ENCODE measurements around the gene KLK7. TPM values are rescaled to one million over a fixed set of nuclear protein-coding genes. Genes with fewer than 3 reads are reported as not detected.

Gene KLK7
- total and polyA plus RNA-seq, 2 of the 4 experiments (the other 2 are of a cell fraction), result not detected

DNA sequence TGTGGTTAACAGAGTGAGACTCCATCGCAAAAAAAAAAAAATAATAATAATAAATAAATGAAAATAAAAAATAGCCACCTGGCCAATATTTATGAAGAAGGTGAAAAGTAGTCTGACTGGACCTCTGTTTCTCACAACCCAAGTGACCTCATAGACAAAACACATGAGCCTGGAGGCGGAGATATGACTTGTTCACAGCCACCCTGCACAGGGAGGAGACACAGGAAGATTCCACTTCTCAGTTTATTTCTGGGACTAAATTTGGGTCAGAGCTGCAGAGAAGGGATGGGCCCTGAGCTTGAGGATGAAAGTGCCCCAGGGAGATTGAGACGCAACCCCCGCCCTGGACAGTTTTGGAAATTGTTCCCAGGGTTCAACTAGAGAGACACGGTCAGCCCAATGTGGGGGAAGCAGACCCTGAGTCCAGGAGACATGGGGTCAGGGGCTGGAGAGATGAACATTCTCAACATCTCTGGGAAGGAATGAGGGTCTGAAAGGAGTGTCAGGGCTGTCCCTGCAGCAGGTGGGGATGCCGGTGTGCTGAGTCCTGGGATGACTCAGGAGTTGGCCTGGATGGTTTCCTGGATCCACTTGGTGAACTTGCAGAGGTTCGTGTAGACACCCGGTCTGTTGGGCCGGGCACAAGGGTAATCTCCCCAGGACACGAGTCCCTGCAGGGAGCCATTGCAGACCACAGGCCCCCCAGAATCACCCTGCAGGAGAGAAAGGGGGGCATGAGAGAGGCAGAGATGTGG, 40.5 kb downstream of the KLK7 start:
- Histone ChIP-seq H3K18ac (ENCODE audit: low read depth, low read length) (no peak overlapping the region), H3K4me2 (ENCODE audit: low read depth, low read length) (no peak overlapping the region), H3K36me3 (ENCODE audit: control insufficient read depth, insufficient read depth, low read length) (no peaks in the 10 kb centered on the region), H3K9me3 (ENCODE audit: control insufficient read depth, insufficient read depth, low read length) (peaks cover 8% of the 10 kb centered on the region; the same call in 1 of the 2 replicates), H3K9ac (ENCODE audit: low read depth, low read length) (no peak overlapping the region), H3K4me3 (ENCODE audit: insufficient read depth, low read depth, low read length) (no peak overlapping the region), H2BK20ac (ENCODE audit: low read depth, low read length) (no peak overlapping the region), H3K4me1 (ENCODE audit: control insufficient read depth, insufficient read depth, low read length) (no peaks in the 10 kb centered on the region), H3K27ac (ENCODE audit: insufficient read depth, low read length) (no peak overlapping the region), H4K91ac (ENCODE audit: insufficient read depth, low read depth, low read length) (no peak overlapping the region), H2BK15ac (ENCODE audit: low read depth, low read length) (no peak overlapping the region), H4K8ac (ENCODE audit: low read depth in 2 of 2, low read length in 2 of 2) (no peak overlapping the region), H2BK120ac (ENCODE audit: low read depth, low read length) (no peak overlapping the region), H3K79me1 (ENCODE audit: low read depth in 1 of 2, low read length in 2 of 2) (no peaks in the 10 kb centered on the region), H3K23ac (ENCODE audit: low read depth, low read length) (no peak overlapping the region), H2AFZ (replicated peaks; ENCODE audit: low read length, poor library complexity) (no peak overlapping the region), H4K20me1 (ENCODE audit: insufficient read depth, low read length) (no peaks in the 10 kb centered on the region), H3K9me1 (ENCODE audit: insufficient read depth, low read length) (no peaks in the 10 kb centered on the region), H3K14ac (replicated peaks; ENCODE audit: low read depth, low read length) (no peak overlapping the region), H4K5ac (ENCODE audit: low read depth, low read length) (no peak overlapping the region), H3K4ac (ENCODE audit: low read depth, low read length) (no peak overlapping the region), H2BK5ac (ENCODE audit: low read depth, low read length, poor library complexity, severe bottlenecking) (no peak overlapping the region), H2AK5ac (ENCODE audit: low read depth, low read length) (no peak overlapping the region), H3K27me3 (ENCODE audit: control insufficient read depth, insufficient read depth, low read length) (no peaks in the 10 kb centered on the region), H3K56ac (ENCODE audit: extremely low read depth, insufficient read depth, low read length) (no peak overlapping the region), H2AK9ac (replicated peaks; ENCODE audit: low read depth, low read length, poor library complexity) (no peak overlapping the region)
- dilution Hi-C loops (cut with HindIII; ENCODE audit: low sequenced_read_pairs, unreplicated experiment), result no loop called here
- ATAC-seq (ENCODE audit: low read depth), result no peak
- BruUV-seq (replicated peaks), result no TSS peak
- no peak for DNase-seq
- in situ Hi-C loops (cut with MboI; ENCODE audit: low sequenced_read_pairs), result no loop called here
- 63% methylated on average over 3 of the region's 10 CpGs; no CpG with 5 or more reads in 1 of the 2 experiments for WGBS, 2 experiments (ENCODE audit: extremely low coverage in 2 of 2, insufficient read length in 1 of 2)
- TF ChIP-seq FOS (IDR thresholded peaks at IDR 0.05; ENCODE audit: low read depth, low read length), result no peak
- no peak for TF ChIP-seq MXI1 (IDR thresholded peaks at IDR 0.05; ENCODE audit: borderline replicate concordance, low read depth, low read length)
- TF ChIP-seq, protein P1, sequence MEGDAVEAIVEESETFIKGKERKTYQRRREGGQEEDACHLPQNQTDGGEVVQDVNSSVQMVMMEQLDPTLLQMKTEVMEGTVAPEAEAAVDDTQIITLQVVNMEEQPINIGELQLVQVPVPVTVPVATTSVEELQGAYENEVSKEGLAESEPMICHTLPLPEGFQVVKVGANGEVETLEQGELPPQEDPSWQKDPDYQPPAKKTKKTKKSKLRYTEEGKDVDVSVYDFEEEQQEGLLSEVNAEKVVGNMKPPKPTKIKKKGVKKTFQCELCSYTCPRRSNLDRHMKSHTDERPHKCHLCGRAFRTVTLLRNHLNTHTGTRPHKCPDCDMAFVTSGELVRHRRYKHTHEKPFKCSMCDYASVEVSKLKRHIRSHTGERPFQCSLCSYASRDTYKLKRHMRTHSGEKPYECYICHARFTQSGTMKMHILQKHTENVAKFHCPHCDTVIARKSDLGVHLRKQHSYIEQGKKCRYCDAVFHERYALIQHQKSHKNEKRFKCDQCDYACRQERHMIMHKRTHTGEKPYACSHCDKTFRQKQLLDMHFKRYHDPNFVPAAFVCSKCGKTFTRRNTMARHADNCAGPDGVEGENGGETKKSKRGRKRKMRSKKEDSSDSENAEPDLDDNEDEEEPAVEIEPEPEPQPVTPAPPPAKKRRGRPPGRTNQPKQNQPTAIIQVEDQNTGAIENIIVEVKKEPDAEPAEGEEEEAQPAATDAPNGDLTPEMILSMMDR (conservative IDR thresholded peaks at IDR 0.05; ENCODE audit: low read depth, low read length), result no peak
- no peak for TF ChIP-seq CHD1 (IDR thresholded peaks at IDR 0.05; ENCODE audit: low read depth, low read length)
- TF ChIP-seq NFE2L2 (IDR thresholded peaks at IDR 0.05; ENCODE audit: low read depth, low read length), result no peak
- TF ChIP-seq BHLHE40 (IDR thresholded peaks at IDR 0.05; ENCODE audit: low read depth, low read length), result no peak
- TF ChIP-seq SMC3 (IDR thresholded peaks at IDR 0.05; ENCODE audit: low read depth, low read length), result no peak
- no peak for TF ChIP-seq MAZ (IDR thresholded peaks at IDR 0.05; ENCODE audit: borderline replicate concordance, low read depth, low read length)
- TF ChIP-seq RFX5 (IDR thresholded peaks at IDR 0.05; ENCODE audit: low read depth, low read length), result no peak
- TF ChIP-seq POLR2A (IDR thresholded peaks at IDR 0.05; ENCODE audit: low read depth, low read length), result no peak
- no peak for TF ChIP-seq MAFK (IDR thresholded peaks at IDR 0.05; ENCODE audit: low read depth, low read length)
- TF ChIP-seq, protein P2, sequence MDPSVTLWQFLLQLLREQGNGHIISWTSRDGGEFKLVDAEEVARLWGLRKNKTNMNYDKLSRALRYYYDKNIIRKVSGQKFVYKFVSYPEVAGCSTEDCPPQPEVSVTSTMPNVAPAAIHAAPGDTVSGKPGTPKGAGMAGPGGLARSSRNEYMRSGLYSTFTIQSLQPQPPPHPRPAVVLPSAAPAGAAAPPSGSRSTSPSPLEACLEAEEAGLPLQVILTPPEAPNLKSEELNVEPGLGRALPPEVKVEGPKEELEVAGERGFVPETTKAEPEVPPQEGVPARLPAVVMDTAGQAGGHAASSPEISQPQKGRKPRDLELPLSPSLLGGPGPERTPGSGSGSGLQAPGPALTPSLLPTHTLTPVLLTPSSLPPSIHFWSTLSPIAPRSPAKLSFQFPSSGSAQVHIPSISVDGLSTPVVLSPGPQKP (IDR thresholded peaks at IDR 0.05; ENCODE audit: borderline replicate concordance, low read depth, low read length), result no peak
- no peak for TF ChIP-seq RAD21 (IDR thresholded peaks at IDR 0.05; ENCODE audit: low read length)
- no peak for TF ChIP-seq CEBPB (IDR thresholded peaks at IDR 0.05; ENCODE audit: low read depth, low read length)
- TF ChIP-seq, protein P3, sequence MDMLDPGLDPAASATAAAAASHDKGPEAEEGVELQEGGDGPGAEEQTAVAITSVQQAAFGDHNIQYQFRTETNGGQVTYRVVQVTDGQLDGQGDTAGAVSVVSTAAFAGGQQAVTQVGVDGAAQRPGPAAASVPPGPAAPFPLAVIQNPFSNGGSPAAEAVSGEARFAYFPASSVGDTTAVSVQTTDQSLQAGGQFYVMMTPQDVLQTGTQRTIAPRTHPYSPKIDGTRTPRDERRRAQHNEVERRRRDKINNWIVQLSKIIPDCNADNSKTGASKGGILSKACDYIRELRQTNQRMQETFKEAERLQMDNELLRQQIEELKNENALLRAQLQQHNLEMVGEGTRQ (IDR thresholded peaks at IDR 0.05; ENCODE audit: low read depth, low read length), result no peak
- TF ChIP-seq RCOR1 (IDR thresholded peaks at IDR 0.05; ENCODE audit: insufficient replicate concordance, low read length), result no peak
- ChIA-PET CTCF (no interaction called here), POLR2A (ENCODE audit: unreplicated experiment) (no interaction called here)
- intact Hi-C loops (cut with micrococcal nuclease), result no loop called here
